ENCODE measurements around the gene PRSS2.
"Not testable (repeated sequence)": the region's sequence is repeated elsewhere in the genome, so short reads cannot be mapped to it uniquely, and the experiment has no call there.

PRSS2 gene

GRCh38 chr7:142770661-142771352 is at the start of gene PRSS2:
Gene PRSS2 (plus strand): TSS chr7:142770970. CDS start chr7:142770983, 13 bp downstream.
- DNase-seq (ENCODE audit: low spot score), result no peak

DNA sequence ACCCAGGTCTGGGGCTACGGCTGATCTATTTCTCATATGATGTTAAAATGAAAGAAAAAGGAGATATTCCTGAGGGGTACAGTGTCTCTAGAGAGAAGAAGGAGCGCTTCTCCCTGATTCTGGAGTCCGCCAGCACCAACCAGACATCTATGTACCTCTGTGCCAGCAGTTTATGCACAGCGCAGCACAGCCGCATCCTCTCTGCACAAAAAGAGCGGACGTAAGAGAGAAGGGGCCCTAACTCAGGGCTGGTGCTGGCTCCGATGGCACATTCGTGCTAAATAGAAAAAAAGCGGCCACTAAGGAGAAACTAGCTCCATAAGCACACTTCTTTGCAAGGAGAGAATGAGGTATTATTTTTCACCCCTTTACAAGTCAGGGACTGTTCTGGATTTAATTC is 49.8 kb upstream of the PRSS2 start:
- no peak for DNase-seq (ENCODE audit: low spot score)

DNA sequence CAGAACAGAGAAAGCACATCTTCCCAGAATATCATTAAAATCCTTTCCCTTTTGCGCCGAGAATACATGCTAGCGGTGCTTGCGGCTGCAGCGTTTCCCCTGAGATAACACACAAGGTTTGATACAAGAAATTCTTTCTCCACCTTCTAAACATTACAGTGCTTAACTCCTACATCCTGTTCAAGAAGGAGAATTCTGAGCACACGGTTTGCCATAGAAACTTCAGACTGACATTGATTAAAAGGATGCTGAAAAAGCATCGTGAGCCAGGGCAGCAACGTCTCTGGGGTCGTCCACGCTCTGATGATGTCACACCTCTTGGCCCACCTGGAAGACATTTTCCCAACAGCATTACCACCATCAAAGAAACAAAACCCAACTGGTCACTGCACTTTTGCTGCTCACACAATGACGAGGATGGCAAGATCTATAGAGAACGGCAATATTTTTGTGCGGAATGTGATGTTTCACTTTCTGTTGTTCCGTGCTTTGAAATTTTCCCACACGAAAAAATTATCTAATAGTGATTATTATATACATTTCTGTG is 48.4 kb upstream of the PRSS2 start:
- DNase-seq (ENCODE audit: low spot score), result no peak

DNA sequence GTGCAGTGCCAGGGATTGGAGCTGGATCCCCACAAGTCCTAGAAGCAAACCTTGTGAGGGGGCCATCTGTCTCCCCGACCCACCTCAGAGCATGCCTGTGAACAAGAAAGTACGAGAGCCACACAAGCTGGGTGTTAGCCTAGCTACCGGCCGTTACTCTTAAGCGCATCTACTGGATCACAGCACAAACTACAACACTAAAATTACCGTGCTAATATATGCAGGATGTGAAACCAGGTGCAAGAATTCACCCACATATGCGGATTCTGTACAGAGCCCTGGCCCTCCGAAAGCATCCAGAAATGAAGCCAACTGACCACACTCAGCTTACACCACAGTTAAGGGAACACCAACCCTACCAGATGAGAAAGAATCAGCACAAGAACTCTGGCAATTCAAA is 37.5 kb upstream of the PRSS2 start:
- DNase-seq (ENCODE audit: low spot score), result no peak

DNA sequence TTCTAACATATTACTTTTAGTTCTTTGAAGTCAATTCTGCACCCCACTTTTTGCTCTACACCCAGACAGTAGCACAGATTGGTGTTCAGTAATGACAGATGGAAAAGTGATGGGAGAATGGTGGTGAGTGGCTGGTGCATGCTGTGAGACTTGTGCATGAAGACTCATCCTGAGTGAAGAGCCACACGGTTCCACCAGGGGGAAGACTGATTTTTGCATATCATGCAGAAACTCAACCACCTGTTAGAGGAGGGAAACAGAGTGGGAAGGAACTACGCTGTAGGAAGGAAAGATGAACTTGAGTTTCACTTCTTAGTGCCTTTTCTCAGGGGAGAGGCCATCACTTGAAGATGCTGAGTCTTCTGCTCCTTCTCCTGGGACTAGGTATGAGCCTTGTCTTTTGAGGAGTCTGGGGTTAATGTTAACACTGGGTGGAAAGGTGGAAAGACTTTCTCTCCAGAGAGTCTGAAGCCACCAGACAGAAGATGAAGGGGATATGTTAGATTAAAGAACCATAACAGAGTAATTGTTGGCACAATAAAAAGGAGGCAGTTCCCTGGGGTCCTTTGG is 30.8 kb upstream of the PRSS2 start:
- DNase-seq (ENCODE audit: low spot score), result no peak

- no peak for DNase-seq (ENCODE audit: low spot score)
Observed at GRCh38 chr7:142740786-142741185, 30.0 kb upstream of the PRSS2 start.

DNA sequence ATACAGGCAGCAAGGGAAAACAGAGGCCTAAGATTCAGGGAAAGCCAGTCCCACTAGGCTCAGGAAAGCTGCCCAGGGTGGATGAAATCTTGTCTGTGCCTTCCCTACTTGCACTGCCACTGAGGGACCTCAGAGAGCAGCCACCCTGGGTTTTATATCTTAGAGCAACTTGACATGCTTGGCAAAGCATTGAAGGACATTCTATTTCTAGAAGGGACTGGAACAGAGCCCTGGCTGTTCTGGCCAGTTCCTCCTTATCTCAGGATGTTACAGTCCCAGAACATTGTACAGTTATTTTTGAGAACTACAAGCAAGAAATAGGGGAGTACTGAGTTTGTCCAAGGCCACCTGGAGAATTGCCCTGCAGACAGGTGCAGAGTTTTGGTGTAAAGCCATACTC is 28.8 kb upstream of the PRSS2 start:
- not testable (repeated sequence) for DNase-seq (ENCODE audit: low spot score)

GRCh38 chr7:142745091-142745635 is 25.6 kb upstream of the PRSS2 start:
- no peak for DNase-seq (ENCODE audit: low spot score)

DNA sequence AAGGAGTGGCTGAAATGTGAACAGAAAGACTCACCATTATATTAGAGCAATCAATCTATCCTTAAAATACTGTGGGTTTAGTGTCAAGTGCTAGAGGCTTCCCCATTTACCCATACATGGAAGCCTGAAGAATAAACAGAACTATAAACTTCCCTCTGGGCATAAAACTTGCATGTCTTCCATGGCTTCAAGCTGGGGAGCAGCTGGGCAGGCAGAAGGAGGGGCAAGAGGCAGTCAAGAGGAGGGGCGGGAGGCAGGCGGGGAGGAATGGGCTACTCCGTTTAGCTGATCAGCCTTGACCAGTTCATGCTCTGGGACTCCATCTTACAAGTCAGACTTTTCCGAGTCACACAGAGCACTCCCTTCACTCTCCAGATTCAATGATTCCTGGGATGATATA is 25.0 kb upstream of the PRSS2 start:
- DNase-seq (ENCODE audit: low spot score), result no peak

DNA sequence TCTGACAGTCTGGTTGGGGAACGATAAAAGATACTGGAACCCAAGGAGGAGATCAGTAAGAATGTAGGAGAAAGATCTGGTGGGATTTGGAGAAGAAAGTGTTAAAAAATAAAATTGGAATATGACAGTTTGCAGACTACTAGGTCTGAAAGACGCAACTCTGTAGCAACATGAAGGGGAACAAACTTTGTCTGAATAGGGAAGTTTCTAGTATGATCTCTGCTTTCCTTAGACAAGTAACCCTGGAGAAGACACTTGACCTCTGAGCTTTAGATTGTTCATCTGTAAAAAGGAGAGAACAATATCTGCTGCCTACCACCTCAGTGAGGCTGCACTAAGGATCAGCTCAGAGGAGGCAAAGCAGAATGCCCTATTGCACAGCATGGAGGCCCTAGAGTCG is 24.5 kb upstream of the PRSS2 start:
- no peak for DNase-seq (ENCODE audit: low spot score)

DNA sequence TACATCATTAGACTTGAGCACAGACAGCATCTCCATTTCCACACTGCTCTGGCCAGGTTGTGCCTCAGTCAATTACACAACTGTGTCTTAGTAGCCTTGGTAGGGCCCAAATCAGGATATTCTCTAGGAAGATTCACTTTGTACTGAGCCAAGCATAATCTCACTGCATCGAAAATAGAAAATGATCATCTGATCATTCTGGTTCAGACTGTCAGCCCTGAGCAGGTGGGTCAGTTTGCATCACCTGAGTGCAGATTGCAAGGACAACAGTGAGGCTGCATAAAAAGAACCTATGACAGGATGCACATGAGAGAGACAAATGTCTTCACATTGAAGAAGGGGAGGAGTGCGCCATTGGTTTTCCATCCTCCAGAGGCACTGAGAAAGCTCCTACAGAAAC is 22.4 kb upstream of the PRSS2 start:
- not testable (repeated sequence) for DNase-seq (ENCODE audit: low spot score)

DNA sequence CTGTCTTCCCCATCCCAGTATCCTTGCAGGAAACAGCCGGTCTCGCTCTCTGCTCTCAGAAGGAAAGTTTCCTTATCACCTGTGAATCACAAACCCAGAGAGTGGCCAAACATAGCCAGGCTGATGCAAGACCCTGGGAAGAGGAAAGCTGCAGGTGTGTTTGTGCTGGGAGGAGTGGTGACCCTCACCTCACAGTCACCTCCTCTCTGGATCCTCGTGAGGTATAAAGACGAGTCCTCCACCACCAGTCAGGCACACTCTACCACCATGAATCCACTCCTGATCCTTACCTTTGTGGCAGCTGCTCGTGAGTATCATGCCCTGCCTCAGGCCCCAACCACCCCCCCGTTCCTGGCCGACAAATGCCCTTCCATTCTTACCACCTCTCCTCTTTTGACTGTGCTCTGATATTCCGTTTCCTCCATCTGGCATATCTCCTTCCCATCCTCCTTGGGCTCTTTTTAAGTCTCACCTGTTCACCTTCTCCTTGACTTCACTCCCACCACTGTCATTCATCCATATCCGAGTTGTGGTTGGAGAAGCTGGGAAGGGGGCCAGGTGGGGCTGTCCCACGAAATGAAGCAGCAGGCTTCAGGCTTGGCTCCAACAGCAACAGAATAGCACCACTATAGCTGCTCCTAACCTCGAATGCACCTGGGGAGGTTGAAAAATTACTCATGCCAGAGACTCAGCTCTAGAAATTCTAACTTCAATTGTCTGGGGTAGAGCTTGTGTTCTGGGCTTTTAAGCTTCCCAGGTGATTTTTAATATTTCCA is 21.4 kb upstream of the PRSS2 start, which contains the start of gene PRSS1:
TSS of gene PRSS1 (plus strand) at position 255 of the 776 bp plus-strand sequence. CDS start at position 268, 13 bp downstream.
- DNase-seq (ENCODE audit: low spot score), result no peak

DNA sequence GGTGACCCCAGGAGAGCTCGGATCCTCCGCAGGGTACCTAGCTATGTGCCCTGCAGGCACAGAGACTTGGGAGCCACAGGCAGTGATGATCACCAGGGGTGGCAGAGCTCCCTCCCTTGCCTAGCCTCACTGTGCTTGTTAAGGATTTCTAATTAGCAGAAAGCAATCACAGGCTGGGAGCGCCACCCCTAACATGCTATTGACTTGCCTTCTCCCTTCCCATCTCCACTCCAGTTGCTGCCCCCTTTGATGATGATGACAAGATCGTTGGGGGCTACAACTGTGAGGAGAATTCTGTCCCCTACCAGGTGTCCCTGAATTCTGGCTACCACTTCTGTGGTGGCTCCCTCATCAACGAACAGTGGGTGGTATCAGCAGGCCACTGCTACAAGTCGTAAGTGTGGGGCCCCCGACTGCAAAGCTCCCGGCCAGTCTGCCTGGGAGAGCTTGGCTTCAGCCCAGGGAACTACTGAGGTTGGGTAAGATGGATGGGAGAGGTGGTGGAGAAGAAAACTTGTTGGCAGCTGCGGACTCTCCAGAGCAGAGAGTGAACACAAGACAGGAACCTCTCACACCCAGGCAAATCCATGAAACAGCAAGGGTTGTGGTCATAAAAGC is 20.3 kb upstream of the PRSS2 start:
- DNase-seq (ENCODE audit: low spot score), result no peak

- not testable (repeated sequence) for DNase-seq (ENCODE audit: low spot score)
Observed at GRCh38 chr7:142751526-142752175, 19.1 kb upstream of the PRSS2 start.

- DNase-seq (ENCODE audit: low spot score), result no peak
Observed at GRCh38 chr7:142752376-142753225, 18.2 kb upstream of the PRSS2 start.

GRCh38 chr7:142753366-142753765 is 17.4 kb upstream of the PRSS2 start:
- DNase-seq (ENCODE audit: low spot score), result no peak

GRCh38 chr7:142753925-142754491 is 16.8 kb upstream of the PRSS2 start:
- not testable (repeated sequence) for DNase-seq (ENCODE audit: low spot score)

GRCh38 chr7:142754681-142755575 is 15.8 kb upstream of the PRSS2 start:
- no peak for DNase-seq (ENCODE audit: low spot score)

- DNase-seq (ENCODE audit: low spot score), result not testable (repeated sequence)
Observed at GRCh38 chr7:142758312-142758711, 12.5 kb upstream of the PRSS2 start.
